Measurements from ENCODE around the gene OTUB2. TPM values are rescaled to one million over a fixed set of nuclear protein-coding genes. Genes with fewer than 3 reads are reported as not detected.

OTUB2 gene
- total RNA-seq, 1 experiment from 2014 or later, result 1.2 TPM

DNA sequence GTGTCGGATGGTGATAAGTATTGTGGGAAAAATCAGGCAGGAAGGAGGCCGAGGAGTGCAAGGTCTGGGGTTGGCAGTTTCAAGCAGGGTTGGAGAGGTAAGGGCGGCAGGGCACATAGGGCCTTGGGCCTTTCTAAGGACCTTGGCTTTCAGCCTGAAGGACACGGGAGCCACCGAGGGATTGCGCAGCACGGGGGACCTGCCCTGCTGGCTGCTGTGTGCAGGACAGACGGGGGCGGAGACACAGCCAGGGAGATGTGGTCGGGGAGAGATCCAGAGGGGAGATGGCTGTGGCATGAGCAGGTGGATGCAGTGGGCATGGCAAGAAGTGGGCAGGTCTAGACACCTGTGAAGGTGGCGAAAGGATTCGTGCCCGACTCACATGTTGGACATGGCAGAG, 14.7 kb downstream of the OTUB2 start:
- no peak for DNase-seq (ENCODE audit: low spot score)

DNA sequence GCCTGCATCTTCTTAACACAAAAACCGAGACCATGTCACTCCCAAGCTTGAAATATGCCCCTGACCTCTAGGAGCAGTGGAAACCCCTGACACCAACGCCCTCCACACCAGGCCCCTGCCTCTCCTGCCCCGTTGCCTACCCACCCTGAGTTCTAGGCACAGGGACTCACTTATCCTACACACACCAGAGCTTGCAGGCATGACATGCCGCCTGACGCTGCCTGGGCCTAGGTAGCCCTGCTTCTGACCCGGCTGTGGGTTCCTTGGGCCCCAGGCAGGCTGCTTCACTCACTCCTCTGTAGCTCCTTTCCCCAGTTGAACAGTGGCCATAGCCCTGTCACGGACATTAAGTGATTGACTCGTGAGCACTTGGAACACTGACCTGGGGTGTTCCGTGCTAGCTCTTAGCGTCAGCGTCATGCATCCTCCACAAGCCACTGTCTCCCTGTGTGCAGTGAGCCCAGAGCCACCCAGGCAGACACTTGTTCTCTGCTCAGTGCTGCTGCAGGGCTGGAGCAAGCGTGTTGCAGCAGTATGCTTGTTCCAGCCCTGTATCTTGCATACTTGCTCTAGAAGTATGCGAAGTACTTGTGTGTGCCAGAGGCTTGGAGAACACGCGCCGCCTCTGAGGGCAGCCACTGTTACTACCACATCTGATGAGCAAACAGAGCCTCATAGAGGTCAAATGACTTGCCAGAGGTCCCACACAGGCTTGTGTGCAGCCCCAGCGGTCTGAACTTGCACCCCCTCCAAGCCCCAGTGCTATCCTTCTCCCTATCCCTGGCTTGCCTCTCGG, 15.6 kb downstream of the OTUB2 start:
- no peak for DNase-seq (ENCODE audit: low spot score)

DNA sequence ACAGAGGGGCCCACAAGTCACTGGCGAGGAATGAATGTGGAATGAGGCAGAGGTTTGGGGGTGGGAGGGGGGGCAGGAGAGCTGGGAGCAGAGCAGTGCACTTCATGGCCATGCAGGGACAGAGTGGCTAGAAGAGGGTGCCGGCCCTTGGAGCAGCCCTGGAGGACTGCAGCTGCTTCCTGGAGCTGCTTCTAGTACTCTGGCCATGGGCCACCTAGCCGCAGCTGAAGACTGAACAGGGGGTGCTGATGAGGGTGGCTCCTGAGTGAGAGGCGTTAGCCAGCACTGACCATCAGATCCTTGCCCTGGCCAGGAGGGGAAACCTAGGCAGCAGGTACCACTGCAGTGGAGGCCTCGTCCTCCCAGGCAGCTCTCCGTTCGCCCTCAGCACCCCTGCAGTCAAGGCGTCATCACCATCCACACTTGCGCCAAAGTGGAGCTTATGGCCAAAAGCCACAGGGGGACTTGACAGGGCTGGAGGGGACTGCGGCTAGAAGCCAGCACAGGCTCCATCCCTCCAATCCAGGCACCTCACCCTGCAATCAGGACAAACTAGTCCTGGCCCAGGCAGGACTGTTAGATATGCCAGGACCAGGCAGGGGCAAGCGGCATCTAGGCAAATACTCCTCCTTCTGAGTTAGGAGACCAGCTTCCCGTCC, 16.4 kb downstream of the OTUB2 start:
- no peak for DNase-seq (ENCODE audit: low spot score)

DNA sequence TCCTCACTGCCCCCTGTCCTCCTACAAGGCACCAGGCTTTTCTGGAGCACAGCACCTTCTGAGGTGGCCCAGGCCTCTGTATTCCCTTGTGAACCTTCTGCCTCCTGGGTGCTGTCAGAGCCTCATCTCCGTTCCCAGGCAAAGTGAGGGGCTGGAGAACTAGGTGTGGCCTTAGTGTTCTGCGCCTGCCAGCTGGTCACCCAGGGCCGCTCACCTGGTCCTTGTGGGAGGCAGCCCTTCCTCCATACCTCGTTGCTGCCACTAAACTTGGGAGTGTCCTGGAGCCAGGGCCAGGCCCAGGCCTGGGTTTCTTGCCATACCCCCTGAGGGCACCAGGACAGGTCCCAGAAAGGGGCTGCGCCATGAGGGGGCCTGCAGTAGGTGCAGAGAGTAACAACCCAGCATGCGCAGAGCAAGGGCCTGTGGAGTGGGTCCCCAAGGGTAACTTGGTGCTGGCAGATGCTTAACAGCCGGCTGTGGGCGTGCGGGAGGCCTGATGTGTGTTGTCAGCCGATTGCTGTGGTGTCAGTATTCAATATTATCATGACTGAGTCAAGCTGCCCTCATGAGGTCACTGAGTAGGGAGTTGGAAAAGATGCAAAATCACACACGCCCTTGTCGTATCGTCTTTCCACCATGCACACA, 17.1 kb downstream of the OTUB2 start:
- DNase-seq (ENCODE audit: low spot score), result no peak

DNA sequence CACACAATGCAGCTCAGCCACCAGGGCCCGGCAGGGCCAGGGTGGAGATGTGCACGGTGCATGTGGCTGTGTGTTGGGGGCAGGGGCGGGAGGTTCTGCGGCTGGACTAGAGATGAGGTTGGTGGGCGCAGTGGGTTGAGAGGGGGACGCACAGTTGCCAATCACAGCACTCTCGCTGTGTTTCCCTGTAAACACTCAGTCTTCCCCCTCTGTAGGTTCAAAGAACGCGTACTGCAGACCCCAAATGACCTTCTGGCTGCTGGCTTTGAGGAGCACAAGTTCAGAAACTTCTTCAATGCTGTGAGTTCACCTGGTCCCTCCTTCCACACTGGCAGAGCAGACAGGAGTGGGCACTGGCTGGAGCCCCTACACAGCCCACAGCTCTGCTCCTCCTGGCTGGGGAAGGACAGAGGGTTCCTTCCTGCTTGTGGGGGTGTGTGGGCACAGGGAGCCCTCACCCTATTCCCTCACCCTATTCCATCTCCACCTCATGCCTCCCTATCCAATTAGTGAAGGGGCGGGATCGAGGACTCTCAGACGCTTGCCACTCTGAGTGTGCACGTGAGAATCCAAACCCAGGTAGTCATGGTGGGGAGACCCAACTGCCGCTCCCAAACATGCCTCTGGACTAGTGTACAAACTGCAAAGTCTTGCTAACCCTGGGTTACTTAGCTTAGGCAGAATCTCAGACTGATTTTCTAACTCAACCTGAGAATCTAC, 17.8 kb downstream of the OTUB2 start:
- DNase-seq (ENCODE audit: low spot score), result no peak

DNA sequence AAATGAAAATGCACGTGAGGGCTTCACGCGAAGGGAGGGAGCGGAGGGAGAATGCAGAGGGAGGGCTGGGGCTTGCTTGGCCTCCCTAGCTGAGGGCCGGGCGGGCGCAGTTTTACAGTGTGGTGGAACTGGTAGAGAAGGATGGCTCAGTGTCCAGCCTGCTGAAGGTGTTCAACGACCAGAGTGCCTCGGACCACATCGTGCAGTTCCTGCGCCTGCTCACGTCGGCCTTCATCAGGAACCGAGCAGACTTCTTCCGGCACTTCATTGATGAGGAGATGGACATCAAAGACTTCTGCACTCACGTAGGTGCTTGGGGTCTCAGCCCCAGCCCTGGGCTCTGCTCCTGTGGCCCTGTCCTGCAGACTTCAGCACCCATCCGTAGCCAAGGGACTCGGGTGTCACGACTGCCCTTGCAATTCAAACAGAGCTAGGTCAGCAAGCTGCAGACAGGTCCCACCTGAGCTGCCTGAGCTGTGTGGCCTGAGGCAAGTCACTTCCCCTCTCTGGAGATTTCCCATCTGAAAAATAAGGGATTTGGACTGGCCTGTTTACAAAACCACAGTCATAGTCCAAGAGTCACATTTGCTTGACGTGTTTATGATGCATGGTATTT, 18.4 kb downstream of the OTUB2 start:
- no peak for DNase-seq (ENCODE audit: low spot score)

DNA sequence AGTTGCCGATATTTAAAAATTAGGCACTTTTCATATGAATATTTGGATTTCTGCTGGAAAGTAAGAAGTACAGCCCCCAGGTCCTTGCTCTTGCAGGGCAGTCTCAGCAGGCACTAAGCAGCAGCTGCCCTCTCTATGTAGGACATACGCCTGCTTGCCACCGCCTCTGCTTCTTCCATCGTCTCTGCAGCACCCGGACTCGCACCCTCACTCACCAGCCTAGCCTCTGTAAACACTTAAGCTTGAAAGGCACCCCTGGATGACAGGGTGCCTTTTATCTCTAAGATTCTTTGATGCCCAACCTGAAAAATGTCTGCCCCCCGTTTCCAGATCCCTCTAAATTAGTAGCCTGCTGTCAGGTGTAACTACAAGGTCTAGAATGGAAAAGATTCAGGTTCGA, 19.0 kb downstream of the OTUB2 start:
- no peak for DNase-seq (ENCODE audit: low spot score)

DNA sequence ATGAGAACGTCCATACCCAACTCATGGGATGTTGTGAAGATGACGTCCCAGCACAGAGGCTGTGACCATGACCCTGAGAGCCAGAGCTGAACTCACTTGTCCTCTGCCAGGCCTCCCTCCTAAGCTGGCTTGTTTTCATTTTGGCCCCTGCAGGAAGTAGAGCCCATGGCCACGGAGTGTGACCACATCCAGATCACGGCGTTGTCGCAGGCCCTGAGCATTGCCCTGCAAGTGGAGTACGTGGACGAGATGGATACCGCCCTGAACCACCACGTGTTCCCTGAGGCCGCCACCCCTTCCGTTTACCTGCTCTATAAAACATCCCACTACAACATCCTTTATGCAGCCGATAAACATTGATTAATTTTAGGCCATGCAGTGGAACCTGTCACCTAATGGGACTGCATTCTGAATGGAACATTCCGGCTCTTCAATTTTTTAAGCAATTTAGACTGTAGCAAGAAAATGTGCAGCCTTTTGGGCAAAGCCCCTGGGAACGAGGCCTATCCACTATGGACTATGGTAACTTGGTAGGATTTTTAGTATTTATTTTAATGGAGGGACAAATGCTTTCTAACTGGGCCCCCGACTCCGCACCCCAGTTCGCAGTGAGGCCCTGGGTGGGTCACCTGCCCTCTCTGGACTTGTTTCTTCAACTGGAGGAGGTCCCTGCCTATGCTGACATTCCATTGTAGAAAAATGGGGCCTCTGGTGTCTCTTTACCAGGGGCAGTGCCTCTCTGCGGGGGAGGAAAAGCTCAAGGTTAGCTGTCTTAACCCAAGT, 19.6 kb downstream of the OTUB2 start:
- DNase-seq (ENCODE audit: low spot score), result no peak

DNA sequence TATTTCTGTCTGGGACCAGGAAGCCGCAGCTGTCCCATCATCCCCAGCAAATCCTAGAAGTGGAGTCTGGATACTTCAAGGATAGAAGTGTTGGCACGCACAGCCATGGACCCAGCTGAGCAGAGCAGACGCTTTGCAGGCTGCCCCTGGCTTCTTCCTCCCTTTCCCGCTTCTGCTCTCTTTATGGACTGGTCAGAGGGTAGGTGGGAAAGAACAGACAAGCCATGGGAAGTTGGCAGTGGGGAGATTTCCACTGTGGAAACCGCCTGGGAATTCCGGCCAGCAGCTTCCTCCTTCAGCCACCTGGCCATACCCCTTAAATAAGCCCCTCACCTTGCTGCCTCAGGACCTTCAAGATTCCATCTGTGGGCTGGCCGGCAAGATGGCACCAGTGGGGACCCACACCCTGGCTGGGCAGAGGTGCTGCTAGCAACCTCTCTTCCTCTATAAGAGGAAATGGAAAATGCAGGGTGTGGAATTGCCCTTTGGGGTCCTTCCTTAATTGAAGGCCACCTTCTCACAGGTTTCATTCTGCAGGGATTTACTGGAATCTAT, 20.6 kb downstream of the OTUB2 start:
- no peak for DNase-seq (ENCODE audit: low spot score)

DNA sequence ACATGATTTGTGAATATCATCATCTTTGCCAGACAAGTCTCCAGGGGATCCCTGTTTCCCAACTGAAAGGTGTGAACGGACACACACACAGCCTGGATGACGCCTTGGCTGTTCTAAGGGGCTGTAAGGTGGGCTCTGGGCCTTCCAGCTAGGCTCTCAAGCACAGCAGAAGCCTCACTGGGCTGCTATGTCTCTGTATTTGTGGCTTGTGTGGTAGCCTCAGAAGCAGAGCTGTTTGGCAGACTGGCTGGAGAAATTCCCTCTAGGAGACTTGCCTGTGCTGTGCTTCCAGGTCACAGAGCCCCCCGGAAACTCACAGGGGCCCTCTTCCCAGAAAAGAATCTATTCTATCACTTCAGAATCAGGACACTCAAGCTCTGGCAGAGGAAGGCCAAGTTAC, 21.4 kb downstream of the OTUB2 start:
- no peak for DNase-seq (ENCODE audit: low spot score)

DNA sequence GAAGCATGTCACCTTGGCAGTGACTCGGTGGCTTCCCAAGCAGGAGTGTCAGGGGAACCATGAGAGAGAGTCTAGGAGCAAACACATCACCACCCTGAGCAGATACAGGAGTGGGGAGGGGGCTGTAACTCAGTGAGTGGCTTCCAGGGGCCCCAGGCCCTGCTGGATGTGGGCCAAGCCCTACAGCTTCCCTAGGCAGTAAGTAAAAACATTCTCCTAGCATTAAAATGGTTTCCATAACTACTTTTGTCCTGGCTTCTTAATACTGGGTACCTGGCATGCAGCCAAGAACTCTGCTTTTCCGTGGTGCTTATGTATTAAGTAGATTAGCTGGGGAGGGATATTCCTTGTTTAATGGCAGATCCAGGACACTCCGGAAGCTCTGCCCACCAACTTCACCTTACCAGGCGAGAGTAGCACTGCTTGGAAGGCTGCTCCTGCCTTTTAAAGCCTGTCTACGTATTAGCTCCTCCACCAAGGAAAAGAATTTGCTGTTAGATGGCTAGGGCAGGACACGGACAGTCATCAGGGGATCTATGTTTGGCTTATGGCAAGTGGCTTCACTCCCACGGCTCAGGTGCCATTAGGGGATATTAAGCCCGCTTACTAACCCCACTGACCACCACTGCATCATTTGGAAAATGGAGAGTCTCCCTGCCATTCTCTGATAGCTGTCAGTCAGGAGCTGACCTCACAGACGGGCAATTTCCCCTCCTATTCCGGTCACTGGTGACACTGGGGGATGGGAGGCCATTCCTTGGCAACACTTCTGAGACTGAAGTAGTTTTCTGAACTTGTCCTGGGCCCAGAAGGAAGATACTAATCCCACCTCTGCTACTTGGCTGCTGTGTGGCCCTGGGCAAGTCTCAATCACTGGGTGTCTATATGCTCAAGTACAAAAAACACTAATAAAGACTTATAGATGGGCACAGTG, 22.8 kb downstream of the OTUB2 start:
- DNase-seq (ENCODE audit: low spot score), result no peak

DNA sequence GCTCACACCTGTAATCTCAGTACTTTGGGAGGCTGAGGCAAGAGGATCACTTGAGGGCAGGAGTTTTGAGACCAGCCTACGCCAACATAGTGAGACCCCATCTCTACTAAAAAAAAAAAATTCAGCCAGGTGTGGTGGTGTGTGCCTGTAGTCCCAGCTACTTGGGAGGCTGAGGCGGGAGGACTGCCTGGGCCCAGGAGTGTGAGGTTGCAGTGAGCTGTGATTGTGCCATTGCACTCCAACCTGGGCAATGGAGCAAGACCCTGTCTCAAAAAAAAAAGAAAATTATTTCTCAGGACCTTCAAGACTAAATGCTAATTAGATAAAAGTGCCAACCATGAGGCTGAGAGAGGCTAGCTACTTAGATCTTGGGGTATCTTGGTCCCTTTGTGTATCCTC, 23.5 kb downstream of the OTUB2 start:
- DNase-seq (ENCODE audit: low spot score), result no peak

DNA sequence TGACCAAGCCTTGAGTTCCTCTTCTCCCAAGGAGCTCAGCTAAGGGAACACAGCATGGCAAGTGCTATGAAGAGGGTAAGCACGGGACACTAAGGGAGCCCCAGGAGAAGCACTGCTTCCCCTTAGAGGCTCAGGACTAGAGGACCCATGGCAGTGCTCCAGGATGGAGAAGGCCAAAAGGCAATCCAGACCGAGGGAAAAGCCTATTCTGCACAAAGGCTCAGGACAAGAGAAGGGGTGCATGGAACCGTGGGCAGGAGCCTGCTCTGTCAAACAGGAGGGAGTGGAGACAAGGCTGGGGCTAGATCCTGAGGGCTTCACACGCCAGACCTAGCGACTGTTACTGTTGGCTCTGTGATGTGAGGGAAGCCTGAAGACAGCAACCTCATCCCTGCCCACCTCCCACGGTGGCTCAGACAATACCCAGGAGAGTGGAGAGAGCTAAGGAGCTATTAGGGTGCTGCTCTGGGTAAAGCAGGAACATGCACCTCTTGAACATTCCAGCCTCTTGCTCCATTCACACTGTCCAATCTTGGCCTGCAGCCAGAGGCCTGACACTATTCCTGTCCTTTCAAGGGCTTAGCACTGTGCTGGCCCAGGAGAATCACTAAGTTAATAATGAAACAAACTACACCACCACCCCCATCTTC, 24.2 kb downstream of the OTUB2 start:
- DNase-seq (ENCODE audit: low spot score), result no peak

DNA sequence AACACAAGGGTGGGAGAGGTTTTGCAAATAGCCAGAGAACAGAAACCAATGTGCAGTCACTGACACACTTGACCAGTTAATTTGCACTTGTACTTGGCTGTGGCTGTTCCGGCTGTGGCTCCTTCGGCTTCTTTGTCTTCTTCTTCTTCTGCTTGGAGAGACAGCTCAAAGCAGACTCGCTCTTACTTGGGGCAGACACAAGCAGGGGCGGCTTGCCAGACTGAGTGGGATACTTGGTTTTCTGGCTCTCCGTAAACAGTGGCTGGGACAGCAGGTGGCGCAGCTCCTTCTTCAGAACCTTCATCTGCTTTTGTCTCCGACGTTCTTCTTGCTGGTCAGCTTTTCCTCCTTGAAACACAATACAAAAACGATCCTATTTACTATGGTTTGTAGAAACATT, 25.0 kb downstream of the OTUB2 start:
- DNase-seq (ENCODE audit: low spot score), result no peak

DNA sequence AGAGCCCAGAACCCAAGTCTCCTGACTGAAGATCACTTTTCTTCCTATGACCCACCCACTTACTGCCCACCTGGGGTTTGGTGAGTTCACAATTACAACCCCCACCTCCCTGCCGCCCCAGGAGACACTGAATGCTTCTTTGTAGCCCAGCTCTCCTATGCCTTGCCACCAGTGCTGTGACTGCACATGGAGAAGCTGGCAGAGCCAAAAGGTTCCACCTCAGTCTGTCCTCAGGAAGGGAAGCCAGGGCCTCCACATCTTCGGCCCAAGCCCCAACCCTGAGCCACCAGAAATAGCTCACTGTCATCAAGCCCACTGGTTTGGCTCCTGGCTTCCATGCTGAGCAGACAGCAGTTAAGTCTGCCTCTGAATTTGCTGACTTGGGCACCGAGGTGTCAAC, 25.6 kb downstream of the OTUB2 start:
- no peak for DNase-seq (ENCODE audit: low spot score)

DNA sequence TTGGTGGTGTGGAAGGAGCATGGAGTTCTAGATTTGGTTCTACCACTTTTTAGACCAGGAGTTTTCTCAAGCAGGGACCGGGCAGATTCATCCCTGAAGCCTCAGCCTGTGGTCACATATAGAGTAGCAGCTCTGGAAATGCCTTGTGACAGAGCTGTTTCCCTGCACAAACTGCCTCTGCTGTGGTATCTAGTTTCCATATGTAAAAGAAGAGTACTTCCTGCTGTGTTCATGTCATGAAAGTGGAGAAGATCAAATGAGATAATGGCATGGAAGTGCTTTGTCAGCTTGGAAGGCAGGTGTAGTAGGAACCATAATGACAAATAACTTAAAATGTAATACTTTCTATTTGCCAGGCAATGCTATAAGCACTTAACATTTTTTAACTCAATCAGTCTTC, 26.1 kb downstream of the OTUB2 start:
- no peak for DNase-seq (ENCODE audit: low spot score)

DNA sequence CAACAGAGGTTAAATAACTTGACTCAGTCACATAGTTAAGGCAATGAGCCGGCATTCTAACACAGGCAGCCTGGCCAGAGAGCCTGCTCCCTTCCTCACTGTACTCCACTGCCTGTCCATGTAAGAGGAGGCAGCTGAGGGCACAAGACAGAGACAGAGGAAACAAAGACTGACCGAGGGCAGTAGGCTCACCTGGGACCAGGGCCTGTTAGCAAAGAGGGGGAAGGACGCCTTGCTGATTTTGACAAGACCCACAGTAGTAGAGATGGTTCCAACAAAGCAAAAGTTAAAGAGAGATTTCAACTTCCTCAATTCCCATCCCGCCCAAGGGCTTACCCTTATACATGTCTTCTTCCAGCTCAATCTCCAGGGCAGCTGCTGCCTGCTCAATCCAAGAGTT, 26.5 kb downstream of the OTUB2 start:
- no peak for DNase-seq (ENCODE audit: low spot score)

DNA sequence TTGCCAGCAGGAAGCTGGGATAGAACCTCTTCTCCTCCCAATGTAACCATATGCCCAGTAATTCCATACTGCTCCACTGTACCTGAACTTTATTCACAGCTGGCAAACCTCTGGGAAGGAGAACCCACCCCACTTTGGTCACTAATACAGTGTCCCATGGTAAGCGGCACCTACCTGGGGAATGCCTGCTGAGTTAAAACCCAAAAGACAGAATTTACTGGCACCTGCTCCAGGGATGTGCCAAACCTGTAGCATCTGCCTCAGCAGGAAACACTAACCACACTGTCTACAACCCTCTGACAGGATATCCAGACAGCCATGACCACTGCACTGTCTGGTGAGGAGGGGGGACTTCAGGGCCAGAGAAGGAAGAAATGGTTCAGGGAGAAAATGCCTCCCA, 28.3 kb downstream of the OTUB2 start:
- no peak for DNase-seq (ENCODE audit: low spot score)

DNA sequence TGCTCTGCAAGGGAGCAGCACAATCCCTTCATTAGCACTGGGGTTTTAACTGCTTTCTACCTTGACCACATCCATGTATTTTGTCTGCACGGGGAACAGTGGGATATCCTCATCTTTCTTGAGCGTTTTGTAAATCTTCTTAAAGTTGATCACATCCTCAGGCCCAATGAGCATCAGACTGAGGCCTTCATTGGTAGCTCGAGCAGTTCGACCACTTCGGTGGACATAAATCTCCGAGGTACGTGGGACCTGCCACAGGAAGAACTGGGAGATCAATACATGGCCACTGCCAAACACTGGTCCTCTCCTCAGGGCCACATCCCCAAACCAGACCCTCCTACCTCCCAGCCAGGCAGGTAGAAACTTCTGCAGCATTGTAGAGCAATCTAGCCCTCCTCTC, 28.8 kb downstream of the OTUB2 start:
- no peak for DNase-seq (ENCODE audit: low spot score)

Measured in A172 (cell line).